ENCODE data around the gene ROGDI.

The ROGDI gene

DNA sequence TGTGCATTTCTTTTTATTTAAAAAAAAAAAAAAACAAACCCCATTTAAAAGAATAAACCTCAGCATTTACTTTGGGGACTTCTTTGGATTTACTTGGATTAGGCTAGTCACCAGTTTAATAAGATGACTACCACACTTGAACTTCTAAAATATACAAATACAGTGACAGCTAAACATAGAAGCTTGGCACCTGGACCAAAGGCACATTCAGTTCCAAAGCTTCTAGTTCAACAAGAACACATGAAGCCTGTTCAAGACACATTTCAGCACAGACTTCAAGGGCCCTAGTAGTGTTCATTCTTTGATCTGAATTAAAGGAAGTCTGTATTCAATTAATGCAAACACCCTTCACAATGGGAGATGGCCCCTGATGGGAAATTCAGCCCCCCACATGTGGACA, 11.6 kb upstream of the ROGDI start:
- DNase-seq (ENCODE audit: low read depth in 2 of 2), result no peak

DNA sequence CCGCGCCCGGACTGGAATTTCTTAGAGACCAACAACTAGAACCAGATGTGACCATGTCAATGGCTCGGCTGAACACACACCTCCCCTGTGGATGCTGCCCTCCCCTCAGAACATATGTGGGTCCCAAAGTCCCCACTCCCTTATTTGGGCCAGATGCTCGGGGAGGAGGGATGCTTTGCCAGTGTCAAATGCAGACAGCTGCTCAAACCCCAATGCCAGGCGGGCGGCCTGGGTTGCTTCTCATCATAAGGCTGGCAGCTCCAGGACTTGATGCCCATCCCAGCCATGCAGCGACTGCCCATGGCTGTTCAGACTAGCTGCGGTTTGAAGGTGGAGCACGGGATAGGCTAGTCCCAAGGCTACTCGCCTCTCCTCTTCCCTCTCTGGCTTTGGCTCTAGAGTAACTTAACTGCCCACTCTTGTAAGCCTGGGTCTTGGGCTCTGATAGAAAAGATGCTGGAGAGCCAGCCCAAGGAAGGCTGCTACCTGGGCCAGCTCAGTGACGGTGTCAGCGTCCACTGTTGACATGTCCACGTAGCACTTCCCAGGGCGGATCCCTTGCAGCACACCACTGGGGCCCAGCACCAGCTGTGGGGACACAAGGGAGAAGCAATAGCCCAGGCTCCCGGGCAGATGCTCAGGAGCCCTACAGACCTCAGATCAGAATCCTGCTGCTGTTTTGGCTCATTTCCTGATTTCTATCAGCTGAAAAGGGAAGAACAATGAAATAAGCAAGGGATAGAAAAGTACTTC, 11.0 kb upstream of the ROGDI start:
- DNase-seq (ENCODE audit: low read depth in 2 of 2), result no peak

DNA sequence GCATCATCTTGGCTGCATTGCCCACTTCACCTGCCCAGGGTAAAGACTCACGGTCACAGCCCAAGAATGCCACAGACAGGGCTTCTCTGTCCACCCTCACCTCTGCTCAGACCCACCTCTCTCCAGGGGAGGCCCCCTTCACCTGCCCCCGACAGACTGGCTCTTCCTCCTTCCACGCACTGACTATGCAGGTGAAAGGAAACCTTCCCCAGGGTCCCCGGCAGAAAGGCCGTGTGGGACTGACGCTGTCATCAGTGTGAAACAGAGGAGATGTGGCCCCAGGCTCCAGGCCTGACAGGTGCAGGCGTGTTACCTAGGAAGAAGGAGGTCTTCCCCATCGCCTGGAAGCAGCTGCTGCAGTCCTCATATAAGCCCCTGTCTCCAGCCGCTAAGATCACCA, 9.3 kb upstream of the ROGDI start:
- DNase-seq (ENCODE audit: low read depth in 2 of 2), result no peak

DNA sequence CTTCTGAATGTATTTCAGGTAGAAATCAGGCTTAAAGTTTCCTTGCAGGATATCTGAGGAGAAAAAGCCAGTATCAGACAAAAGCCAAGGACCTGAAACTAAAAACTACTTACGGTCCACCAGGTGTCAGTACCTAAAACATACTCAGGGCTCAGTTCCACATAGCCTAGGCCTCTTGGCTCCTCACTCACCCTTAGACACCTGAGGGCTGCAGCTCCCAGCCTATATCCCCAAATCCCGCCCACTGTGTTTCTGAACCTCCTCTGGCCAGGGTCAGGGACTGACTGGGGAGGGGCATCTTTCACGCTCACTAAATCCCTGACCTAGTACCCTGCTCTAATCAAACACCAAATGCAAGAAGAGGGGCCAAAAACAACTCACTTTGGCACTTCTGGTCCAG, 8.8 kb upstream of the ROGDI start:
- no peak for DNase-seq (ENCODE audit: low read depth in 2 of 2)

DNA sequence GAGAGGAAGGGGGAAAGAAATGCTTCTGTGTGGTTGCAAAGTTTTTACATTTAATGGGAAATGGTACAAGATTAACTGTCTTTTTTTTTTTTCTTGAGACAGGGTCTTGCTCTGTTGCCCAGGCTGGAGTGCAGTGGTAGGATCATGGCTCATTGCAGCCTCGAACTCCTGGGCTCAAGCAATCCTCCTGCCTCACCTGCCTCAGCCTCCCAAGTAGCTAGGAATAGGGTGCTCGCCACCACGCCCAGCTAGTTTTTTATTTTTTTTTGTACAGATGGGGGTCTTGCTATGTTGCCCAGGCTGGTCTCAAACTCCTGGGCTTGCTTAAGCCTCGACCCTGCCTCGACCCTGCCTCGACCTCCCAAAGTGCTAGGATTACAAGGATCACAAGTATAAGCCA, 3.8 kb upstream of the ROGDI start:
- no peak for DNase-seq (ENCODE audit: low read depth in 2 of 2)

DNA sequence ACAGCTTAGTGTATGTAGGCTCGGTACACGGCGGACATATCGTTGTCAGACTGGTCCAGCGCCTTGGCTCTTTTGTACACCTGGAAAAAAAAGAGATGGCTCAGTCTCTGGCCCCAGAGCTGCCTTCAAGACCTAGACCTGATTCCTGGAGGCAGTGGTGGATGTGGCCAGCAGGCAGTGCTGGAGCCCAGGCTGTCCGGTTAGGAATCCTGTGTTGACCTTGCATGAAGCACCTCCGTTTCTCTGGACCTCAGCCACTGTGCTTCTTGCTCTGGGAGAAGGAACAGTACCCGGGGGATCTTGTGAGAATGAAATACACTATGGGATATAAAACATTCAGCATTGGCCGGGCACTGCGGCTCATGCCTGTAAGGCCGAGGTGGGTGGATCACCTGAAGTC, 2.8 kb upstream of the ROGDI start:
- no peak for DNase-seq (ENCODE audit: low read depth in 2 of 2)

DNA sequence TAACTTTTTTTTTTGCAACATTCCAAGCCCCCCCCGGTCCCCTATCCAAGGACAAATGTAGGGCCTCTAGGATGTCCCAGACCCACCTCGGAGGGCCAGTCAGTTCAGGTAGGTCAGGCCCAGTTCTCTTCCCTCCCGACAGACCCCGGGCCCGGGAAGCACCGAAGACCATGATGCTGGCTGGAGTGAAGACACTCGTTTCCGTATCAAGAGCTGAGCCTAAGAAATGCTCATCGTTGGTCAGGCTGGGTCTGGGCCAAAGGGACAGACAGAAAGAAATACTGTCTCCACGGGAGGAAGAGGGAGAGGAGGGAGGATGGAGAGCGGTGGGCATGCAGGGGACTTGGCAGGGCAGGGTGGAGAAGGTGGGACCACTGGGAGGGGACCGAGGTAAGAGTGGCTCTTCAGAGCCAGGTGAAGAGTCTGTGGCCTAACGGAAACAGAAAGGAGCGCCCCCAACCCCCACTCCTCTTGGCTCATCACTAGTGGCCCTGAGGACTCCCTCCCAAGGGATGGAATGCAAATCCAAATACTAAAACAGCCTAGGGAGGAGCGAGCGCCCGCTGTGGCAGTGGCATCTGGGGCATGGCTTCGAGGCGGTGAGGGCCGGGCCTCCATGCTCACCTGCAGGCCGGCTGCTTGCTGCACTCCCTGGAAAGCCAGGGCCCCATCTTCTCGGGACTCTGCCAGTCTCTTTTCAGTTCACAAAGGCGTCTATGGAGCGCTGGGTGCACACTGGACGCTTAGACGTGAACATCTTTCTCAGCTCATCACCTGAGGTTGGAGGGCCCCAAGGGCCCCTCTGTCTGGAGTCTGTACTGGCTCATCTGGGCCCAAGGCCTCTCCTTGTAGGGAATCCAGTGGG, 1.7 kb upstream of the ROGDI start:
- no peak for DNase-seq (ENCODE audit: low read depth in 2 of 2)

DNA sequence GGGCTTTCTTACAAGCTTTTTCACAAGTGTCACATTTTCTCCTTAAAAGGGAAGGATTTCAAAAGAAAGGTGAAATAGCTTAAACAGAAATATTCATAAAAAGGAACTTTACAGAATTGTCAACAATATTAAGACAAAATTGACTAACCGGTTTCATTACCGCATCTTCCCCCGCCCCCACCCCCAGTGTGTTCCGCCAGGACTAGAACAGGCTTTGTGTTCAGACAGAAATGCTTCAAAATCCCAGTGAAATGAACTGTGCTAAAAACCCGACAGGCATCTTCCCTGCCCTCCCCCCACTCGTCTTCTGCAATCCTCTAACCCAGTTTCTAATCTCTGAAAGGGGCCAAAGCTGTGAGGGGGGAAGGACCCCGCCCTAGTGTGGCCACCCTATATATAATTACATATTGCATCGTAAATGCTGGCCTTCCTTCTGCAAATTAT, 990 bp upstream of the ROGDI start:
- DNase-seq (ENCODE audit: low read depth in 2 of 2), result no peak

DNA sequence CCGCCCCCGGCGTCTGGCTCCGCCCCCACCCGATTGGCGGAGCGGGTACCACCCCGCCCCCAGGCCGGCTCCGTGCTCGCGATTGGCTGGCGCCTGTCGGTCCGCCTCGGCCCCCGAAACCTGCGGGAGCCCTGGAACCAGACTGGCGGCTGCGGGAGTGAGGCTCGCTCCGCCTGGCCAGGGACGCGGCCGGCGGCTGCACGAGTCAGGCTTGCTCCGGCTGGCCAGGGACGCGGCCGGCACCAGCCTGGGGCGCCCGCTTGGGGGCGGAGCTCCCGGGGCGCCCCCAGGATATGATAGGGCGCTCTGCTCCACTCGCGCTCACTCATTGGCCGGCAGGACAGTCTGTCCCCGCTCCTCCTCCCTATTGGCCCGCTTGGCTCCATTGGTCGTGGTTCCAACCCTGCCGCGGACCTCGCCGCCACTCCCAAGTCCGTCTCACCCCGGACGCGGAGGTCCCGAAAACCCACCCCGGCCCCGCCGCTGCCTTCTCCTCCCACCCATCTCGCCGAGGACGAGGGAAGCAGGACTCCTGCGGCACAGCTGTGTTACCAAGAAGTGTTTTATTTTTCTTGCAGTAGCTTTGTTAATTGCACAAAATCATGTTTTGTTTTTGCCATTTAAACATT, 340 bp upstream of the ROGDI start:
- peak; percentile 74 to 75 for DNase-seq (ENCODE audit: low read depth in 2 of 2)

DNA sequence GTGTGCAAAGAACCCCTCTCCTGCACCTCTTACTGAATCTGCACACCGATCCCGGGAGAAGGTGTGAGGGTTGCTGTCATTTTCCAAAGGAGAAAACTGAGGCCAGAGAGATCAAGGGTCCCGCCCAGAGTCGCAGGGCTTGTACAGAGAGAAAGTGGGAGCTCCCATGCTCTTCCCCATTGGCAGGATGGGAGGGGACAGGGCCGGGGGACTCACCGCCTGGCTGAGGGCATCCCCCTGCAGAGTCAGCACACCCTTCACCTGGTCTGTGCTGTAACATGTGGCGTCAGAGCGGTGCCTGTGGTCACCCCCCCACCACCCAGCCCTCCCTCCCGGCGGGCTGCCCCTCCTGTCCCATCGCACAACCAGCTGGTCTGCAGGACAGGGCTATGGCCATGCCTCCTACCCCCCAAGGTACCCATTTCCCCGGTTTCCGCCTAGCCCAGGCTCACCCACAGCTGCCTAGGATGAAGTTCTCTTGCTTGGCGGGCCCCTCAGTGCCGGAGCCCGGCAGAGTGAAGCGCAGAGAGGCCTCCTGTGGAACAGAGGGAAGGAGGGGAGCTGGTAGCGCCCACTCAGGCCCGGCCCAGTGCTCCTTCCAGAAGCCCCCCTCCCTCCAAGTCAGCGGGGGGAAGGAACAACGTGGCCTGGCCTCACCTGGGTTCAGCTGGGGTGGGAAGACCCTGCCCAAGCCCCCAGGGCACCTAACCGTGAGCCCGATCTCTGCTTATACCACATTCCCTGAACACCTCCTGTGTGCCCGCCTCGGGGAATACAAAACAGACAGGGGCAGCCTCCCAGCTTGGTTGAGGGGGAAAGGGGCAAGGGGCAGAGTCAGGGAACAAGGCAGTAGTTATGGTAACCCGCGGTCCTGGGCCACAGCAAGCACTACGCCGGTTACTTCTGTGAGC, 1.1 kb downstream of the ROGDI start:
- DNase-seq (ENCODE audit: low read depth in 2 of 2), result no peak

DNA sequence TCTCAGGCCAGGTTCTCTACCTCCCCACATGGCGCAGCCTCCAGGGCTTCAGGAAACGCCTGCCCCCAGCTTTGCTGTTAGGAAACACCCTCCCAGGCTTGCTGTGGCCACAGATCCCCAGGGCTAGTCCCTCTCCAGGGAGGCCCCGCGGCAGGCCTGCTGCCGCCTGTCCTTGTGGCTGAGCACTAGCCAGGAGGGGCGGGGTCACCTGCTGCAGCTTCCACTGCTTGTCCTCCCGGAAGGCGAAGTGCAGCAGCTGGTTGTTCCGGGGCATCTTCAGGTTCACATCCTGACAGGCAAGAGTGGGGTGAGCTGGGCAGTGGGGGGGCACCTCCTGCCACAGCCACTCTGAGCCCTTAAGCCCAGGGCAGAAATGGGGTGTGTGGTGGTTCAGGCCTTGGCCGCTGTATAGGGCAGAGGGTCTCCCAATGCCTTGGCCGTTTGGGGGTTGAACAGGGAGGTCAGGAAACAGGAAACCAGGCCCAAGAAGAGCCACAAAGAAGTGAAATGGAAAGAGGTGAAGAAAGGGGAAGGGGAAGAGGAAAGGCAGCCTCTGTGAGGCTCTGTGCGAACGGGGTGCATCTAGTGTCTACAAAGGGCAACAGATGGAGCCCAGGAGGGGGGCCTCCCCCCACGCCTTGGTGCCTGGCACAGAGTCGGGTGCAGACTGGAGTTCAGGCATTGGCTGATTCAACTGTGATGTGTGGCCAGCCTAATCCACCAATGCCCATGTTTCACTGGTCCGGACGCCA, 2.0 kb downstream of the ROGDI start:
- DNase-seq (ENCODE audit: low read depth in 2 of 2), result no peak

DNA sequence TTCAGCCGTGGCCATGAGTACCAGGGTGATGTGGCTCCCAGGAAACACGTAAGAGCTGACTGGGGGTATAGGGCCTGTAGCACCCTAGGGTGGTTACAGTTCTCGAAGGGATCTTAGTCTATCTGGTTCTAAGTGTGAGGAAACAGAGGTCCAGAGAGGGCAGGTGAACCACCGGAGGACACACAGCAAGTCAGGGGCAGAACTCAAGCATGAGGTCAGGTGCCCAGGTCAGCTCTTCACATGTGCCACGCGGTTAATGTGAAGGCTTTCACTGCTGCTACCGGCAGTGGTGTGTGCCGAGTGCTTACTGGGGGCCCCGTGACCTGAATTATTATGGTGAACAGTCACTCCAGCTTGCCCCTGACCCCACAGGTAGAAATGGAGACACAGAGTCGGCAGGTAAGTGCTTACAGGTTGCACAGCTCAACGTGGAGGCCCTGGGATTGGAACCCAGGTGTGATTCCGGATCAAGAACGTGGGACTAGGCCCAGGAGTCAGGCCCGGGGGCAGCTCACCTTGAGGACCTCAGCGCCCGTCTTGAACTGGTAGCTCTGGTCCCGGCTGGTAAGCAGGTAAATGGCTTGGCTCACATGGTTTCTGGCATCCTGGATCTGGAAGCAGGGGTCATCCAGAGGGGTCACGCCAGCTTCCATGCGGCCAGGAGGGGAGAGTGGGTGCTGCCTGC, 3.1 kb downstream of the ROGDI start:
- DNase-seq (ENCODE audit: low read depth in 2 of 2), result no peak

DNA sequence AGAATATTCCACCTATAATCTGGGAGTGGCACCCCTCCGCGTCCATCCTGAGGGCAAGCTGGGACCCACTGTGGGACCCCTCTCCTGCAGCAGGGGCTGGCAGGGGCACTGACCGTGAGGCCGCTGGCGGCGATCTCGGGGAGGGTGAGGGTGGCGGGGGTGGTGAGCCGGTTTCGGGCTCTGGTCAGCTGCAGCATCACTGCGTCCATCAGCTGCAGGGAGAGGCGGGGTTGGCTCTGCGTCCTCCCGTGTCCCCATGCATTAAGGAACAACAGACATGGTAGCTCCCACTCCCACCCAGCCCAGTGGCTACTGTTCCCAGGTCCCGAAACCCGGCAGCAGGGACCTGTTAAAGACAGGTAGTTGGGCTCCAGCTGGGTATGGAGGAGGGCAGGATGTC, 4.0 kb downstream of the ROGDI start:
- no peak for DNase-seq (ENCODE audit: low read depth in 2 of 2)

DNA sequence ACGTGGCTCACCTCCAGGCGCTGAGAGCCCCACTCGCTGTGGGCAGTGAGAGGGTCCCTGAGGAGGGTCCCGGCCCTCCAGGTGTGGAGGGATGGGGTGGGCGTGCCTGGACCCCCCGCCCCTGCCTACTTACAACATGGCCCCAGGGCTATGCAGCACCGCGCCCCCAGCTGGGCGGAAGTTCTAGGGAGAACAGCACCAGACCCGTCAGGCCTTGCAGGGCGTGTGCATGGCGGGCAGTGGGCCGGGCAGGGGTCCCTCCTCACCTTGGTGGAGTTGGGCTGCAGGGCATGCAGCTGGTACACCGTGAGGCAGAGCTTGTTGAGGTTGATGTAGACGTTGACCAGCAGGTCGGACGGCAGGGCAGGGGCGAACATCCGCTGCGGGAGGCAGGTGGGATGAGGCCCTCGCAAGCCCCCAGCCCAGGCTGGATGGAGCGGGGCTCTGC, 4.6 kb downstream of the ROGDI start:
- DNase-seq (ENCODE audit: low read depth in 2 of 2), result no peak

DNA sequence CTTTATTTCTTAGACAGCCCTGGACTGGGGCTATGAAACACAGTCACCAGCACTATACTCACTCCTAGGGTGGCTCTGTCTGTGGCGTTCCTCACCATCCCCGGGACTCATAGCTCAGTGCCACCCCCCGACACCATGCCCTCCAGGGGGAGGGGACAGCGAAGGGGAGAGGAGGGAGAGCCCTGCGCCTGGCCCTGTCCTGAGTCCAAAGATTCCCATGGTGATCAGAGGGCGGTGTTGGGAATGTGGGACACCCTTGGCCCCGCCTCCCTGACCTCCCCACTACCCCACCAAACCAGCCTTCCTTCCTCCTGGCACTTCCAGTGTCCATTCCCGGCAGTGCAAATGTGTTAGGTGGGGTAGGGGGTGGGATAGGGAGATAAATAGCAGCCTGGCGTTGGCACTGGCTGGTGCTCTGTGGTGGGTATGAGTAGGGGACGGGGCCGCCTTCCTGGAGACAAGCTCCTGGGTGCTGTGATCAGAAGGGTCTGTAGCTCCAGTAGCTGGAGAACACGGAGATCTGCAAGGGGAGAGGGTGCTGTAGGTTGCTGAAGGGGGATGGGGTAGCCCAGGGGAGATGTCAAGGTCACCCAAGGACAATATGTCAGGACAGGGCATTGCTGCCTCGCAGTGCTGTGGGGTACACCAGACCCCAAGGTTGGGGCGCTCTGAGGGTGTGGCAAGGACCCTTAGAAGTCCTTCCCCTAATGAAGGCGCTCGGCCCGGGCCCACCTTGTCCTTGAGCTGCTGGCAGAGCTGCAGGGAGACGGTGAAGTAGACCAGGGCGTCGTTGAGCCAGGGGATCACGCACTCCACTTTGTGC, 5.2 kb downstream of the ROGDI start:
- DNase-seq (ENCODE audit: low read depth in 2 of 2), result no peak

DNA sequence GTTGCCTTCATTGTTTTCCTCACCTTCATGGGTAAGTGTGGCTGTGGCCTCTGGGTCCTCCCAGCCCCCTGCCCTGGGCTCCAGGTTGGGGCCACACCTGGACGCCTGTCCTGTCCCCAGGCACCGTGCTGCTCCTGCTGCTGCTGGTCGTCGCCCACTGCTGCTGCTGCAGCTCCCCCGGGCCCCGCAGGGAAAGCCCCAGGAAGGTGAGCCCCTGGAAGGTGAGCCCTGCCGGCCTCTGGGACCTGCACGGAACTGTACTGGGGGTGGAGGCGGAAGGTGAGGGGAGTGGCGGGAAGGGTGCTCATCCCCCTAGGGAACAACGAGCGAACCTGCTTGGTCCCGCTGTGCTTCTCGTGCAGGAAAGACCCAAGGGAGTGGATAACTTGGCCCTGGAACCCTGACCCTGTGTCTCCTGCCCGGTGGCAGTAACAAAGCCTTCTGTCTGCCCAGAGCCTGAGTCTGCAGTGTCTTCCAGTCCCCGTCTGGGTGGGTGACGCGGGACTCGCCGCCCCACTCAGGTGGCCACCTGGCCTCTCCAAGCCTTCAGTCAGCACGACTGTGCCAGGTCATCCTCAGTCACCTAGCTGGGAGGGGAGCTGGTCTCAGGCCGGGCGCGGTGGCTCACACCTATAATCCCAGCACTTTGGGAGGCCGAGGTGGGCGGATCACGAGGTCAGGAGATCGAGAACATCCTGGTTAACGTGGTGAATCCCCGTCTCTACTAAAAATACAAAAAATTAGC, 6.4 kb downstream of the ROGDI start:
- DNase-seq (ENCODE audit: low read depth in 2 of 2), result no peak

DNA sequence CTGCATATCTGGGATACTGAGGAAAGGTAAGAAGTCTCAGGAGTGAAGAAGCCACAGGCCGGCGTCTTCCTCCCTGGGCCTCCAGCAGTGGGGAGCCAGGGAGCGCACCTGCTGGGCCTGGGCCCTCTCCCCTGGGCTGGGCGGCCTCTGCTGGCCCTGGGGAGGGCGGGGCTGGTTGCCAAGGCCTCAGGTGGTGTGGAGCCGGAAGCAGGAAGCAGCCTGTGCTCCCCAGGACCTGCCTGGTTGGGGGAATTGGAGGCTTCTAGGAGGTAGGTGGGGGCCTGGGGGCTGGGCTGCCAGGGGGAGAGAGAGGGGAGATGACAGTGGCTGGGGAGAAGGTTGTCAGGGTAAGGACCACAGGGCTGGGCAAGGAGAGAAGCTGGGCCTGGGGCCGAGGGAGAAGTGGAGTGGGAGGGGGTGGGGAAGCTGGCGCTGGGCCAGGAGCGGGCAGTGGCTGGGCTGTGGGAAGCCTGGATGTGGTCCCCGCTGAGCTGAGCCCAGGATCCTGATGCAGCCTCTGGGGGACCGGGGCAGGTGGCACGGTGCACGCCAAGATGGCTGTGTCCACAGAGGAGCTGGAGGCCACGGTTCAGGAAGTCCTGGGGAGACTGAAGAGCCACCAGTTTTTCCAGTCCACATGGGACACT, 7.1 kb downstream of the ROGDI start, which contains the start of gene SMIM22:
TSS of gene SMIM22 (plus strand) at position 189 of the 647 bp plus-strand sequence. CDS start at position 555, 366 bp downstream.
- no peak for DNase-seq (ENCODE audit: low read depth in 2 of 2)

DNA sequence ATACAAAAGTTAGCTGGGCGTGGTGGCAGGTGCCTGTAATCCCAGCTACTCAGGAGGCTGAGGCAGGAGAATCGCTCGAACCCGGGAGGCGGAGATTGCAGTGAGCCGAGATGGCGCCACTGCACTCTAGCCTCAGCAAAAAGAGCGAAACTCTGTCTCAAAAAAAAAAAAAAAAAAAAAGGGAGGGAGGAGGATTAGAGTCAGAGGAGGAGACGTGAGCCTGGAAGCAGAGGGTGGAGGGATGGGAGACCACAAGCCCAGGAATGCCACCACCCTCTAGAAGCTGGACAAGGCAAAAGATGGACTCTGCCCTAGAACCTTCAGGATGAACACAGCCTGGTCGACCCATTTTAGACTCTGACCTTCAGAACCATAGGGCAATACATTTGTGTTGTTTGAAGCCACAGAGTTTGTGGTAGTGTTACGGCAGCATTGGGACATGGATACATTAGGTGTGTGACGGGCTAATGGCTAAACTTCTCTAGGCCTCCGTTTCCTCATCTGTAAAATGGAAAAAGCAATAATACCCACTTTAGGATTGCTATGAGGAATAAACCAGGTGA, 9.4 kb downstream of the ROGDI start:
- no peak for DNase-seq (ENCODE audit: low read depth in 2 of 2)
